Measurements from ENCODE around the gene GLI3. TPM values are rescaled to one million over a fixed set of nuclear protein-coding genes. Genes with fewer than 3 reads are reported as not detected.

Gene GLI3
- total and polyA plus RNA-seq, 12 donors = 0.51 to 9.1 (median 5.3) TPM

- no peak overlapping the region for H3K4me3 ChIP-seq
- intact Hi-C loops (cut with DNase I) = no loop called here
- H3K36me3 ChIP-seq = peaks cover 0 to 24% (median 0%) of the 10 kb centered on the region in 9 donors
- no peak overlapping the region for H3K27ac ChIP-seq
- H3K9me3 ChIP-seq = no peaks in the 10 kb centered on the region
- ATAC-seq (no peak), DNase-seq (no peak)
- no peaks in the 10 kb centered on the region for H3K4me1 ChIP-seq
- no peak for TF ChIP-seq CTCF (IDR thresholded peaks at IDR 0.05)
- WGBS, 2 donors = 48 to 51% methylated on average over 3 of the region's 3 CpGs
- no peaks in the 10 kb centered on the region for H3K27me3 ChIP-seq
These were observed 190.5 kb downstream of the GLI3 start for GRCh38 chr7:42046483-42046882.

GRCh38 chr7:42045961-42046360, 191.0 kb downstream of the GLI3 start:
- Histone ChIP-seq H3K4me1 (no peaks in the 10 kb centered on the region), H3K4me3 (no peak overlapping the region), H3K36me3 (peaks cover 0 to 24% (median 0%) of the 10 kb centered on the region in 9 donors), H3K27me3 (no peaks in the 10 kb centered on the region), H3K9me3 (no peaks in the 10 kb centered on the region), H3K27ac (no peak overlapping the region)
- intact Hi-C loops (cut with DNase I) = no loop called here
- ATAC-seq (no peak), DNase-seq (no peak)
- 87 to 89% methylated on average over 4 of the region's 4 CpGs for WGBS, 2 donors
- no peak for TF ChIP-seq CTCF (IDR thresholded peaks at IDR 0.05)

- WGBS, 2 donors = 47 to 57% methylated on average over 8 of the region's 8 CpGs
- Histone ChIP-seq H3K9me3 (no peaks in the 10 kb centered on the region), H3K4me3 (no peak overlapping the region), H3K36me3 (peaks cover 0 to 38% (median 0%) of the 10 kb centered on the region in 9 donors), H3K27ac (no peak overlapping the region), H3K4me1 (peaks cover 0 to 3% (median 0%) of the 10 kb centered on the region in 9 donors), H3K27me3 (no peaks in the 10 kb centered on the region)
- ATAC-seq = no peak
- TF ChIP-seq CTCF (IDR thresholded peaks at IDR 0.05) = no peak
- intact Hi-C loops (cut with DNase I) = no loop called here
- DNase-seq = no peak
These were observed 197.1 kb downstream of the GLI3 start for GRCh38 chr7:42039921-42040320.

GRCh38 chr7:42035210-42035609, 201.8 kb downstream of the GLI3 start:
- peaks cover 0 to 3% (median 0%) of the 10 kb centered on the region in 9 donors for H3K4me1 ChIP-seq
- no peak overlapping the region for H3K4me3 ChIP-seq
- H3K9me3 ChIP-seq = no peaks in the 10 kb centered on the region
- 56 to 68% methylated on average over 3 of the region's 3 CpGs for WGBS, 2 donors
- peaks cover 0 to 28% (median 0%) of the 10 kb centered on the region in 9 donors for H3K36me3 ChIP-seq
- H3K27me3 ChIP-seq = no peaks in the 10 kb centered on the region
- TF ChIP-seq CTCF (IDR thresholded peaks at IDR 0.05) = no peak
- no peak for DNase-seq
- H3K27ac ChIP-seq = no peak overlapping the region
- intact Hi-C loops (cut with DNase I) = no loop called here
- peak in 5 of 8 donors; percentile 33 to 84 (median 53) for ATAC-seq
